Brain microvascular endothelial cell (primary cell): ENCODE results near the gene TGFBR3L.
A peak's percentile ranks its signal among the peaks of the same experiment; 100 is the strongest.

Experiments used
- DNase-seq: peaks from one replicate; pipeline ENCODE4 v3.0.0-alpha.2; 2020
- H3K27ac ChIP-seq: fragments of 250-450 bp; sonication (Bioruptor Pico); 2 replicates; pipeline ENCODE4 v1.5.1; 2020; ENCODE audit warnings: mild to moderate bottlenecking, moderate library complexity
- H3K27me3 ChIP-seq: fragments of 250-450 bp; sonication (Bioruptor Pico); replicated peaks from 2 replicates; pipeline ENCODE4 v1.5.1; 2020; ENCODE audit warnings: mild to moderate bottlenecking
- H3K36me3 ChIP-seq: fragments of 250-450 bp; sonication (Bioruptor Pico); replicated peaks from 2 replicates; pipeline ENCODE4 v1.5.1; 2020; ENCODE audit warnings: mild to moderate bottlenecking
- H3K4me3 ChIP-seq: 2 replicates; pipeline ENCODE4 v1.5.1; 2011; ENCODE audit warnings: low read depth, mild to moderate bottlenecking, control low read depth, low read length, moderate library complexity
- in situ Hi-C: cut with HindIII; loops from 2 replicates; pipeline ENCODE4 v1.10.0; 2017; ENCODE audit warnings: low sequenced_read_pairs, low pct_ligation_motif_present
- TF ChIP-seq, protein P1 (sequence below): IDR thresholded peaks from 2 replicates; pipeline ENCODE4 v1.5.1; 2011; ENCODE audit warnings: low read depth, mild to moderate bottlenecking, moderate library complexity, low read length, control low read depth, inconsistent platforms; ENCODE audit errors: missing control alignments

Gene TGFBR3L

GRCh38 chr19:7933828-7934725 lies 19.4 kb downstream of the TGFBR3L start:
- H3K4me3 ChIP-seq, result no peak overlapping the region
- TF ChIP-seq, protein P1, sequence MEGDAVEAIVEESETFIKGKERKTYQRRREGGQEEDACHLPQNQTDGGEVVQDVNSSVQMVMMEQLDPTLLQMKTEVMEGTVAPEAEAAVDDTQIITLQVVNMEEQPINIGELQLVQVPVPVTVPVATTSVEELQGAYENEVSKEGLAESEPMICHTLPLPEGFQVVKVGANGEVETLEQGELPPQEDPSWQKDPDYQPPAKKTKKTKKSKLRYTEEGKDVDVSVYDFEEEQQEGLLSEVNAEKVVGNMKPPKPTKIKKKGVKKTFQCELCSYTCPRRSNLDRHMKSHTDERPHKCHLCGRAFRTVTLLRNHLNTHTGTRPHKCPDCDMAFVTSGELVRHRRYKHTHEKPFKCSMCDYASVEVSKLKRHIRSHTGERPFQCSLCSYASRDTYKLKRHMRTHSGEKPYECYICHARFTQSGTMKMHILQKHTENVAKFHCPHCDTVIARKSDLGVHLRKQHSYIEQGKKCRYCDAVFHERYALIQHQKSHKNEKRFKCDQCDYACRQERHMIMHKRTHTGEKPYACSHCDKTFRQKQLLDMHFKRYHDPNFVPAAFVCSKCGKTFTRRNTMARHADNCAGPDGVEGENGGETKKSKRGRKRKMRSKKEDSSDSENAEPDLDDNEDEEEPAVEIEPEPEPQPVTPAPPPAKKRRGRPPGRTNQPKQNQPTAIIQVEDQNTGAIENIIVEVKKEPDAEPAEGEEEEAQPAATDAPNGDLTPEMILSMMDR, result no peak
- no peak for DNase-seq
- in situ Hi-C loops, result no loop called here
- H3K36me3 ChIP-seq, result peaks cover 70% of the 10 kb centered on the region
- H3K27ac ChIP-seq, result no peak overlapping the region
- no peaks in the 10 kb centered on the region for H3K27me3 ChIP-seq

- Histone ChIP-seq H3K36me3 (peaks cover 71% of the 10 kb centered on the region), H3K27me3 (no peaks in the 10 kb centered on the region), H3K4me3 (no peak overlapping the region), H3K27ac (no peak overlapping the region)
- TF ChIP-seq, protein P1, result no peak
- in situ Hi-C loops, result no loop called here
- DNase-seq, result no peak
Observed at GRCh38 chr19:7934766-7935165, 20.1 kb downstream of the TGFBR3L start.

- no peaks in the 10 kb centered on the region for H3K27me3 ChIP-seq
- no peak for DNase-seq
- in situ Hi-C loops, result no loop called here
- peaks cover 35% of the 10 kb centered on the region for H3K36me3 ChIP-seq
- H3K27ac ChIP-seq, result no peak overlapping the region
- no peak overlapping the region for H3K4me3 ChIP-seq
- TF ChIP-seq, protein P1, result no peak
Observed at GRCh38 chr19:7940841-7941240, 26.2 kb downstream of the TGFBR3L start.

- TF ChIP-seq, protein P1, result no peak
- Histone ChIP-seq H3K4me3 (no peak overlapping the region), H3K27me3 (no peaks in the 10 kb centered on the region), H3K27ac (no peak overlapping the region), H3K36me3 (peaks cover 23% of the 10 kb centered on the region)
- in situ Hi-C loops, result no loop called here
- DNase-seq, result no peak
Observed at GRCh38 chr19:7941895-7942596, 27.4 kb downstream of the TGFBR3L start.

GRCh38 chr19:7942981-7943443 lies 28.4 kb downstream of the TGFBR3L start:
- TF ChIP-seq, protein P1, result no peak
- Histone ChIP-seq H3K27ac (peak overlapping the region; percentile 95), H3K36me3 (peaks cover 17% of the 10 kb centered on the region), H3K4me3 (peak overlapping the region; percentile 96), H3K27me3 (no peaks in the 10 kb centered on the region)
- no peak for DNase-seq
- in situ Hi-C loops, result no loop called here
